HCT116 (cell line): Measurements from ENCODE around the gene C2orf81. TPM values are rescaled to one million over a fixed set of nuclear protein-coding genes. Genes with fewer than 3 reads are reported as not detected.

Experiments used
- ATAC-seq: fragments of 200-7000 bp; cut with Tn5 transposase; 2 replicates; pipeline ENCODE4 v1.9.1; 2020; ENCODE audit warnings: mild to moderate bottlenecking, moderate library complexity
- BruUV-seq: library from RNA; stranded (reverse); fragments of 400-500 nt; replicated peaks from 2 replicates; lab custom pipeline; 2021; lab: Mats Ljungman, UMichigan
- CTCF ChIA-PET: fragments of 300-600 bp; sonication (Branson Sonifier 250); formaldehyde crosslinking; loops from one replicate; lab custom pipeline; 2021; ENCODE audit warnings: antibody characterized with exemption; lab: Charles Lee
- POLR2A ChIA-PET: fragments of 300-600, 350-600 bp; sonication (Branson Sonifier 250); formaldehyde crosslinking; loops from one replicate; lab custom pipeline; 2021; ENCODE audit warnings: antibody characterized with exemption; lab: Charles Lee
- RAD21 ChIA-PET, 2 experiments: fragments of 300-600 bp; sonication (Branson Sonifier 250); formaldehyde crosslinking; loops; one replicate each; lab custom pipeline; 2023; ENCODE audit warnings: low total read pairs in 2 of 2; ENCODE audit not compliant: uncharacterized antibody in 2 of 2, unreplicated experiment in 2 of 2, low non-redundant PET in 1 of 2; lab: Charles Lee
- DNase-seq: peaks from one replicate; pipeline ENCODE4 v3.0.0-alpha.2; 2010; ENCODE audit warnings: low read depth, low spot score
- H2AFZ ChIP-seq: fragments of 200-600 bp; shearing (Covaris generic), sonication (generic); 2 replicates; pipeline ENCODE4 v1.6.1; 2017; ENCODE audit warnings: low read depth, mixed run types, mixed read lengths, antibody characterized with exemption, low read length; ENCODE audit not compliant: poor library complexity, severe bottlenecking
- H3K27ac ChIP-seq: 2 replicates; pipeline ENCODE4 v1.5.1; 2012; ENCODE audit warnings: low read depth, low read length
- H3K27me3 ChIP-seq: fragments of 200-600 bp; sonication (generic); 2 replicates; pipeline ENCODE4 v1.6.1; 2016; ENCODE audit warnings: mixed run types, low read length, mixed read lengths; ENCODE audit not compliant: insufficient read depth
- H3K36me3 ChIP-seq, 2 experiments: fragments of 200-500 bp in 1 of 2; fragments of 200-600 bp in 1 of 2; sonication (Bioruptor generic) in 1 of 2; sonication (generic) in 1 of 2; 2 replicates each; pipeline versions ENCODE4 v1.5.1 to v1.6.1; 2014 to 2016; ENCODE audit warnings: low read length in 2 of 2, inconsistent platforms in 1 of 2, mixed read lengths in 1 of 2, mixed run types in 1 of 2; ENCODE audit not compliant: insufficient read depth in 2 of 2, control insufficient read depth in 1 of 2
- H3K4me1 ChIP-seq, 2 experiments: fragments of 200-600 bp in 1 of 2; sonication (generic) in 1 of 2; 2 replicates each; pipeline versions ENCODE4 v1.5.1 to v1.6.1; 2012 to 2017; ENCODE audit warnings: low read length in 2 of 2, inconsistent platforms in 1 of 2, mild to moderate bottlenecking in 1 of 2, mixed read lengths in 1 of 2, mixed run types in 1 of 2, moderate library complexity in 1 of 2; ENCODE audit not compliant: insufficient read depth in 2 of 2, control insufficient read depth in 1 of 2
- H3K4me2 ChIP-seq: fragments of 200-600 bp; sonication (generic); 2 replicates; pipeline ENCODE4 v1.6.1; 2017; ENCODE audit warnings: mixed run types, low read length, mixed read lengths
- H3K4me3 ChIP-seq, 2 experiments: fragments of 200-600 bp in 1 of 2; sonication (generic) in 1 of 2; replicated peaks in 1 of 2; 2 replicates each; pipeline ENCODE4 v1.5.1; 2011 to 2016; ENCODE audit warnings: low read length in 2 of 2, control low read depth in 1 of 2, low read depth in 1 of 2, mild to moderate bottlenecking in 1 of 2, mixed read lengths in 1 of 2, mixed run types in 1 of 2
- H3K79me2 ChIP-seq: fragments of 200-600 bp; sonication (generic); 2 replicates; pipeline ENCODE4 v1.6.1; 2017; ENCODE audit warnings: mild to moderate bottlenecking, mixed run types, low read length, moderate library complexity, mixed read lengths; ENCODE audit not compliant: insufficient read depth
- H3K9ac ChIP-seq: fragments of 200-600 bp; sonication (generic); 2 replicates; pipeline ENCODE4 v1.6.1; 2016; ENCODE audit warnings: low read length, mixed read lengths
- H3K9me2 ChIP-seq: fragments of 200-600 bp; sonication (generic), shearing (Covaris generic); 2 replicates; pipeline ENCODE4 v1.6.1; 2017; ENCODE audit warnings: mixed run types, mild to moderate bottlenecking, moderate library complexity; ENCODE audit not compliant: insufficient read depth
- H3K9me3 ChIP-seq, 2 experiments: fragments of 200-500 bp in 1 of 2; fragments of 200-600 bp in 1 of 2; sonication (Bioruptor generic) in 1 of 2; sonication (generic) in 1 of 2; 2 replicates each; pipeline ENCODE4 v1.6.1; 2014 to 2017; ENCODE audit warnings: low read length in 2 of 2, mixed read lengths in 2 of 2, inconsistent platforms in 1 of 2, low read depth in 1 of 2, mild to moderate bottlenecking in 1 of 2, mixed run types in 1 of 2, moderate library complexity in 1 of 2; ENCODE audit not compliant: control insufficient read depth in 1 of 2, insufficient read depth in 1 of 2
- H4K20me1 ChIP-seq: fragments of 200-600 bp; sonication (generic), shearing (Covaris generic); 2 replicates; pipeline ENCODE4 v1.6.1; 2017; ENCODE audit warnings: mixed run types, mild to moderate bottlenecking, moderate library complexity; ENCODE audit not compliant: insufficient read depth
- ATF3 ChIP-seq: IDR thresholded peaks from 2 replicates; pipeline ENCODE4 v1.6.1; 2012
- CBX3 ChIP-seq: IDR thresholded peaks from 2 replicates; pipeline ENCODE4 v1.6.1; 2012; ENCODE audit warnings: low read depth
- CTCF ChIP-seq, 3 experiments: fragments of 200-600 bp in 1 of 3; sonication (generic) in 1 of 3; IDR thresholded peaks in 2 of 3; conservative IDR thresholded peaks in 1 of 3; 2 replicates each; pipeline ENCODE4 v1.5.1; 2012 to 2017; ENCODE audit warnings: low read depth in 2 of 3, low read length in 2 of 3, antibody characterized with exemption in 1 of 3, borderline replicate concordance in 1 of 3, control low read depth in 1 of 3, mild to moderate bottlenecking in 1 of 3, mixed read lengths in 1 of 3, mixed run types in 1 of 3, moderate library complexity in 1 of 3; ENCODE audit not compliant: insufficient read depth in 1 of 3
- EGR1 ChIP-seq: IDR thresholded peaks from 2 replicates; pipeline ENCODE4 v1.6.1; 2012; ENCODE audit warnings: low read depth
- ELF1 ChIP-seq: IDR thresholded peaks from 2 replicates; pipeline ENCODE4 v1.6.1; 2012; ENCODE audit warnings: low read depth, borderline replicate concordance
- EZH2 ChIP-seq: fragments of 200-600 bp; sonication (generic); IDR thresholded peaks from 2 replicates; pipeline ENCODE4 v1.6.1; 2017; ENCODE audit warnings: antibody characterized with exemption, mixed run types
- EZH2phosphoT487 ChIP-seq: fragments of 200-600 bp; IDR thresholded peaks from 2 replicates; pipeline ENCODE4 v1.6.1; 2018; ENCODE audit warnings: antibody characterized with exemption, borderline replicate concordance
- MAX ChIP-seq: IDR thresholded peaks from 2 replicates; pipeline ENCODE4 v1.6.1; 2012
- POLR2AphosphoS5 ChIP-seq: IDR thresholded peaks from 2 replicates; pipeline ENCODE4 v1.6.1; 2011; ENCODE audit warnings: mild to moderate bottlenecking, low read depth, low read length, moderate library complexity
- TCF7L2 ChIP-seq: IDR thresholded peaks from 2 replicates; pipeline ENCODE4 v1.7.0; 2011; ENCODE audit warnings: borderline replicate concordance, inconsistent platforms; ENCODE audit not compliant: insufficient read depth, insufficient read length; ENCODE audit errors: extremely low read depth
- YY1 ChIP-seq: IDR thresholded peaks from 2 replicates; pipeline ENCODE4 v1.6.1; 2011; ENCODE audit warnings: low read length, low read depth, moderate library complexity, mild to moderate bottlenecking; ENCODE audit not compliant: insufficient replicate concordance; ENCODE audit errors: extremely low read depth
- ZFX ChIP-seq: fragments of 450-650 bp; IDR thresholded peaks from 2 replicates; pipeline ENCODE4 v1.6.1; 2017
- intact Hi-C: fragments of 100-400 bp; cut with micrococcal nuclease; formaldehyde crosslinking; loops from 2 replicates; pipeline ENCODE4 v1.10.0; 2022
- total RNA-seq: library from RNA; stranded (reverse); gene quantifications from one replicate; pipeline ENCODE4 v1.2.1, GENCODE V29; 2021; ENCODE audit not compliant: unreplicated experiment

The C2orf81 gene
- total RNA-seq, 1 experiment from 2014 or later = 6.5 TPM

GRCh38 chr2:74372674-74373073 lies 48.7 kb downstream of the C2orf81 start:
- no peak overlapping the region for H3K4me2 ChIP-seq
- no peak overlapping the region for H2AFZ ChIP-seq
- CTCF ChIA-PET = no interaction called here
- H3K4me1 ChIP-seq = no peaks in the 10 kb centered on the region
- peaks cover 3 to 37% of the 10 kb centered on the region in 2 experiments; a peak in 3 of 4 replicates for H3K36me3 ChIP-seq
- no peaks in the 10 kb centered on the region for H3K27me3 ChIP-seq
- RAD21 ChIA-PET = no interaction called here
- BruUV-seq = no TSS peak
- no peak overlapping the region for H3K9ac ChIP-seq
- no peak overlapping the region for H3K4me3 ChIP-seq
- POLR2A ChIA-PET = no interaction called here
- H3K27ac ChIP-seq = no peak overlapping the region
- no peak for DNase-seq
- H3K9me2 ChIP-seq = no peaks in the 10 kb centered on the region
- intact Hi-C loops = no loop called here
- no peak for ATAC-seq
- H3K79me2 ChIP-seq = no peaks in the 10 kb centered on the region
- H4K20me1 ChIP-seq = no peaks in the 10 kb centered on the region
- no peaks in the 10 kb centered on the region for H3K9me3 ChIP-seq
- TF ChIP-seq EZH2phosphoT487 (no peak), POLR2AphosphoS5 (no peak), TCF7L2 (no peak), ELF1 (no peak), ZFX (no peak)

GRCh38 chr2:74371421-74371820 lies 50.0 kb downstream of the C2orf81 start:
- intact Hi-C loops = no loop called here
- Histone ChIP-seq H3K4me1 (no peaks in the 10 kb centered on the region), H3K36me3 (peaks cover 5 to 38% of the 10 kb centered on the region in 2 experiments; a peak in 3 of 4 replicates), H4K20me1 (no peaks in the 10 kb centered on the region), H3K9ac (no peak overlapping the region), H3K27ac (no peak overlapping the region), H2AFZ (no peak overlapping the region), H3K9me3 (no peaks in the 10 kb centered on the region), H3K27me3 (no peaks in the 10 kb centered on the region), H3K79me2 (no peaks in the 10 kb centered on the region), H3K4me2 (no peak overlapping the region), H3K9me2 (no peaks in the 10 kb centered on the region), H3K4me3 (no peak overlapping the region)
- BruUV-seq = no TSS peak
- no peak for ATAC-seq
- ChIA-PET CTCF (no interaction called here), POLR2A (no interaction called here), RAD21 (no interaction called here)
- DNase-seq = no peak
- TF ChIP-seq TCF7L2 (no peak), MAX (no peak), ATF3 (no peak), YY1 (no peak), EZH2 (no peak), EGR1 (no peak), ZFX (no peak), POLR2AphosphoS5 (no peak), CTCF (IDR thresholded peaks at IDR 0.05 in 2 of 3, conservative IDR thresholded peaks at IDR 0.05 in 1 of 3; ENCODE audit: borderline replicate concordance in 1 of 3, insufficient read depth in 1 of 3, low read depth in 2 of 3, low read length in 2 of 3) (no peak), CBX3 (no peak)
